ENCODE measurements around the gene SNX9. TPM values are rescaled to one million over a fixed set of nuclear protein-coding genes. Genes with fewer than 3 reads are reported as not detected.
"Not testable (repeated sequence)": the region's sequence is repeated elsewhere in the genome, so short reads cannot be mapped to it uniquely, and the experiment has no call there.

The SNX9 gene
- total RNA-seq, 1 donor = 5.1 TPM

DNA sequence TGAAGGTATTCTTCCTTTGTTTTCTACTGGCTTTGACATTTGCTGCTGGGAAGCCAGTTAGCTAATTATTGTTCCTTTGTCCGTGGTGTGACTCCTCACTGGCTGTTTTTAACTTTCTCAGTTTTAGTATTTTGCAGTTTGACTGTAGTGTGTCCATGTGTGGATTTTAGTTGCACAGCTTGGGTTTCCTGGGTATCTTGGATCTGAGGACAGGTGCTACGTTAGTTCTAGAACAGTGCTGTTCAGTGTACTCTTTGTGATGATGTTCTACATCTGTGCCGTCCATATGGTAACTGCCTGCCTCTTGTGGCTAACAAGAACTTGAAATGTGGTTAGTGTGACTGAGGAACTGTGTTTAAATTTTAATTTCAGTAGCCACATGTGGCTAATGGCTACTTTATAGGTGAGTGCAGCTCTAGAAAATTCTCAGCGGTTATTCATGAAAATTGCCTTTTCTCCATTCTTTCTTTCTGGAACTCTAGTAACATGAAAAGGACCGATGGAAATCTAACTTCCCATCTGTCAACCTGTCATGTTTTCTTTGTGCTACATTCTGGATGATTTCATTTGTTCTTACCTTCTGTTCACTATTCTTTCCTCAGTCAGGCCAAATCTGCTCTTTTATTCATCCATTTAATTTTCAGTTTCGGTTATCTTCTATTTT lies 7.4 kb downstream of the SNX9 start:
- peak in 1 of 3 donors; percentile 25 for DNase-seq (ENCODE audit: low read depth in 2 of 3, low spot score in 2 of 3)

DNA sequence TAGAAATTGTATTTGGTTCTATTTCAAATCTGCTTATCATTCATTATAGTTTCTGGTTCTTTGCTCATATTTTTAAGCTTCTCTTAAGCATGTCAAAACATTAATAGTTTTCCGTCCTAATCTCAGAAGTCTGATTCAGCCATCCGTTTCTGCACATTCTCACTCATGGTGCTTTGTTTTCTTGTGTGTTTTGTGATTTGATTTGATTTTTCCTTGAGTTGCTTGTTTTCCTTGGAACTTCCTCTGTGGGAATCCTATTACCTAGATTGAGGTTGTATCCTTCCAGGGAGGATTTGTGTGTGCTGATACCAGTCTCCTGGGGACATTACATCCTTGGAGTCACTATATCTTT lies 7.9 kb downstream of the SNX9 start:
- no peak for DNase-seq (ENCODE audit: low read depth in 2 of 3, low spot score in 2 of 3)

DNA sequence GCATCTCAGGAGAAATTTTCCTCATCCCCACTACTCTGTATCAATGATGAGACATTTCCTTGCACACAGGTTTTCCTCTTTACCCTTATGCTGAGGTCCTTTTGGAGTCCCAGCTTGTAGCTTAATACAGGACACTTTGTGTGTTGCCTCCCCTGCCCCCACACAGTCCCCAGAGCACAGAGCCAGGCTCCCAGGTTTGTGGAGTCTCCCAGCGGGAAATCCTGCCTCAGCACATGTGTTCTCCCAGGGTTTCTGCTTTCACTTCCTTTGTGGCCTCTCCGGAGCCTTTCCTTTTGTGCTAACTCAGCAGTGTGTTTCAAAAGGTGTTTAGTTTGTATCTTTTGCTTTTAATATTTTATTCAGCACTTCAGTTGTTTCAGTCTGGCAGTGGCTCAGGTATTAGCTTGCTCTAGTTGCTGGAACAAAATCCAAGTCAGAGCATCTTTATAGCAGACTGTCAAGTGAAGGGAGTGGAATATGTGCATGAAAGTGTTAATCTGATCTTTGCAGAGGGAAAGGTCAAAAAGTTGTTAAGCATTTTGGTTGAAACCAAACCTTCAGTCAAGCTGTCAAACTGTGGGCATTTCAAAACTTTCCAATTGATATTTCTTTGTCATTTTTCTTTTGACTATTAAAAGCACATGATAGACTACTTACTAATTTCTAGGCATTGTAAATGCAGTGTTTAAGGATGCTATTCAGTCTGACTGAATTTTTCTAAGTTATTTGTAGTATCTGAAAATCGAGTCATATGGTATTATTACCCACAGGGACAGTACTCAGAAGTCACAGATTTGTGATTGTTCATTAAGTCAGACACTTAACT lies 8.6 kb downstream of the SNX9 start:
- DNase-seq (ENCODE audit: low read depth in 2 of 3, low spot score in 2 of 3) = no peak

DNA sequence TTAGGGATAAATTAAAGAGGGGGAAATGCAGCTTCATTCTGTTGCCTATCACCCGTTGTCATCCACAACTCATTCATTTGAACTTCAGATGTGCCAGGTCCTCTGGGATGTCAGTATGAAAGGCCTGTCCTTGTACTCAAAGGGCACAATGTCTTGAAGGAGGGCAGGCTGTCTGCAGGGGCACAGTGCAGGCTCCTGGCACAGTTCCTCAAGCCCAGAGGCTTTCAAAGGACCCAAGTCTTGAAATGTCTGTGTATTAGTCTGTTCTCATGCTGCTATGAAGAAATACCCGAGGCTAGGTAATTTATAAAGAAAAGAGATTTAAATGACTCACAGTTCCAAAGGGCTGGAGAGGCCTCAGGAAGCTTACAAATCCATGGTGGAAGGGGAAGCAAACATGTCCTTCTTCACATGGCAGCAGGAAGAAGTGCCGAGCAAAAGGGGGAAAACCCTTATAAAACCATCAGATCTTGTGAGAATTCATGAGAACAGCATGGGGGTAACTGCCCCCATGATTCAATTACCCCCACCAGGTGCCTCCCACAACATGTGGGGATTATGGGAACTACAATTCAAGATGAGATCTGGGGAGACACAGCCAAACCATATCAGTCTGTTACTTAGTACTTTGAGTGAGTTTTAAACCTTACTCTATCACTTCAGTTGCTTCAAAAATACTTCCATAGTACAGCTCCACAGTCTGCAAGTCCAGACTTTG lies 9.4 kb downstream of the SNX9 start:
- DNase-seq (ENCODE audit: low read depth in 2 of 3, low spot score in 2 of 3) = no peak

DNA sequence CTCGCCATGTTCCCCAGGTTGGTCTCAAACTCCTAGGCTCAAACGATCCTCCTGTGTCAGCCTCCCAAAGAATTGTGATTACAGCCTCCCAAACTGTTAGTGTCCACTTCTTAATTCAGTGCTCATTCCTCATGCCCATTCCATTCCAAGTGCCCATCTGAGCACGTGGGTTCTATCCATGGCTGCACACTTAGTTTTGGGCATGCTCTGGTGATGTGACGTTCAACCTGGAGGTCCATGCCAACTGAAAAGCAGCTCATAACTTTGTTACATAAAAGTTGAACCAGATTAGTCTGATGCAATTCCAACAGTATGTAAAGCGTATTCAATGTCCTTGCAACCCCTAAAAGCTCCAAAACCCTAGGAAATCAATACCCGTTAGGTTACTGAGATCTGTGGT lies 11.5 kb downstream of the SNX9 start:
- no peak for DNase-seq (ENCODE audit: low read depth in 2 of 3, low spot score in 2 of 3)

DNA sequence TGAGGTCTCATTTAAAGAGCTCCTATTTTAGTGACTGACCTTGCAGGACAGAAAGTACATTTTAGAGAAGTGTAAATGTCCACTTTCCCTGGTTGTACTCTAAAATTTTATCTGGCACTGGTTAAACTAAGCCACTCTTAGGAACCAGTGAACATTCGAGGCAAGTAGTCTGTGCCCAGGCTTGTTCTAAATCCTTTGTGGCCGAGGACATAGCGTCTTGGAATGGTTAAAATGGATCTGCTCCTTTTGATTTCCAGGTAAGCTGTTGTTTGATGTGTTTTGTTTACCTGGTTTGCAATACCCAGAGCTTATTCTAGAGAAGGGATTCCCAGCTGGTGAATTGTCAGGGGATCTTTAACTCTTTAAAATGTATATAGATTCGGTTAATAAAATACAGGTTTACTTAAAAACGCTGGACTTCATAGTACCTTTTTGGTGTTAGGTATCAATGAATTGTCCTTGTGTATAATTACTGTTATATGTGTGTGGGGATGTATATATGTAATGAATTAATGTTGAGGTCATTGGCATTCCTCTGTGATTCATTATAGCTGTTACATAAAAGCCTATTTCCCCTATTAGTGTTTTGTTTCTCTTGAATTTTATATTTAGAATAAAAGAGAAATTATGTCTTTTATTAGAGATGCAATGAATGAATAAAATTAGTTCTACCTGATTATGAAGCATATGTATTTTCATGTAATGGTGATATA lies 15.8 kb downstream of the SNX9 start:
- DNase-seq (ENCODE audit: low read depth in 2 of 3, low spot score in 2 of 3) = no peak

DNA sequence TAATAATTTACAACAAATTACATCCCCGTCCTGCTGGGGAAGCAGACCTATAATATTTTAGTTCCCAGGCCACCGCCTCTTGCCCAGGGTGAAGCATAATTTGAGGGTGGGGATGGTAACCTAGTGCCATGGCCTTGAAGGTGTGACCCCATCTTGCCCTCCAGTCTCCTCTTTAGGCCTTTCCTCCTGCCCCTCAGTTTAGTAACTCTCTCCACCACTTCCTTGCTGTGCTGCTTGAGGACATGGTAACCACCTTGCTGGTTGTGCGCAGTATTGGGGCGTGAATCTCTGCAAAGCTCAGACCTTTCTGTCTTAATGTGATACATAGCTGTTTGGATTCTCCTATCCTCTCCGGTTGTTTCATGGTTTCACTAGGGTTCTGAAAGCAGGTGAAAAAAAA lies 16.6 kb downstream of the SNX9 start:
- no peak for DNase-seq (ENCODE audit: low read depth in 2 of 3, low spot score in 2 of 3)

DNA sequence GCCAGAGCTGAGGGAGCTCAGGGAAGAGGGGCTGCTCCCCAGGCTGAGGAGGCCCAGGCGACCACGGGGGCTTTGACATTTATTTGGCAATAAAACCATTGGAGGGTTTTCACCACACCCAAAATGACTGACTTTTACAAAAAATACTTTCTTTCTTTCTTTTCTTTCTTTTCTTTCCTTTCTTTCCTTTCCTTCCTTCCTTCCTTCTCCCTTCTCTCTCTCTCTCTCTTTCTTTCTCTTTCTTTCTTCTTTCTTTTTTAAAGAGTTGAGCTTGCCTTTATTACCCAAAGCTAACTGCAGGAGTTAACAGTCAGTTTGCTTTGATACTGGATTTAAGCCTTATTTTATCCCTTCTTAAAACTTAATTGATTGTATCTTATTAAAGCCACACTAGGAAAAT lies 17.2 kb downstream of the SNX9 start:
- no peak for DNase-seq (ENCODE audit: low read depth in 2 of 3, low spot score in 2 of 3)

DNA sequence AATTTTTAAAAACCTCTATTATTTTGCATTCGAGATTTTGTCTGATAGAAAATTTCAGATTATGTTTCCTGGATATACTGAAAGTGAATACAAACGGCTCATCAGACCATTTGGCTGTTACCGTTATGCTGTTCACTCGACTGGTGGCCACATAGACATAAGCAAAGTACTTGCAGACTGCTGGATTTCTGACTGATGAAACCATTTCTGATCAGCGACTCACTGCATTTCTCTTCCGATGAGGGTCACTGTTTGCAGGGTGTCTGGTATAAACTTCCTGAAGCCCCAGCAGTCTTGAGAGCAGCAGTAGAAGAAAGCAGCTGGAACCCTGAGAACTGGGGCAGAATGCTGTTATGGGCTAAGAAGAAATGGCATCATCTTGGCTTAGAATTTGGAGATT lies 17.7 kb downstream of the SNX9 start:
- no peak for DNase-seq (ENCODE audit: low read depth in 2 of 3, low spot score in 2 of 3)

DNA sequence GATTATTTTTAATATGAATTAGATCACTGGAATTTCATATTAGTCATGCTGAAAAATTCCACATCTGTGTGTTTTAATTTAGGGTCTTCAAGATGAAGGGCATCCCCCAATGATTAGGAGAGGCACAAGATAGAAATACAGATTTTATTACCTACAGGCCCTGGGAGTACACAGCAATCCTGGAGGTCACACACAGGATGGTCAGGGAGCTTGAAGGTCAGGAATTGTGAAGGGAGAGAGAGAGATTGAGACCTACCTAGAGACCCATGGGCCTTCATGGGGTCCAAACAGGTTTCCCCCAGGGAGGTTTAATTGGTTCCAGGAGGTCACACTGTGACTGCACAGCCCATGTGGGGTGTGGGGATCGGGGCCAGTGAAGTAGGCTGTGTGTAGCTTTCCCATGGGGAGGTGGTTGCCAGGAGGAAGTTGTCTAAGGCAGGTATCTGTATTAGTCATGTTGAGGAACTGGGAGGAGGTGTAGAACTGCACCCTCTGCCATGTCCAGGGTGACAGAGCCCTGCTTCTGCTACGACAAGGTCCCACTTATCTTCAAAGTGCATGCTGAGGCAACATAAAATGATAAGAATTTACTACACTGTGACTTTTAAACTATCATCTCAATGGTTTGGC lies 18.3 kb downstream of the SNX9 start:
- DNase-seq (ENCODE audit: low read depth in 2 of 3, low spot score in 2 of 3) = no peak

DNA sequence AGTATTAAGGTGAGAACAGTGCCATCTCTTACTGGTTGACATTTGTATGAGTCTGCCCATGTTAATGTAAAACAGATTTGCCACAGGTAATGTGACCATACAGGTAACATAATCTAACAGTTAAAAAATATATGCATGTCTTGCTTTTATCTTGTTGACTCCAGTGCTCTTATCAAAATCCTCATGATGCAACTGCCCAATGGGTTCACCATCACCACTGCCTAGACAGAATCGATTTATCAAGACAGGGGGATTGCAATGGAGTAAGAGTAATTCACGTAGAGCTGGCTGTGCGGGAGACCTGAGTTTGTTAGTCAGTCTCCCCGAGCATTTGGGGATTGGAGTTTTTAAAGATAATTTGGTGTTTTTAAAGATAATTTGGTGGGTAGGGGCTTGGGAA lies 19.2 kb downstream of the SNX9 start:
- no peak for DNase-seq (ENCODE audit: low read depth in 2 of 3, low spot score in 2 of 3)

DNA sequence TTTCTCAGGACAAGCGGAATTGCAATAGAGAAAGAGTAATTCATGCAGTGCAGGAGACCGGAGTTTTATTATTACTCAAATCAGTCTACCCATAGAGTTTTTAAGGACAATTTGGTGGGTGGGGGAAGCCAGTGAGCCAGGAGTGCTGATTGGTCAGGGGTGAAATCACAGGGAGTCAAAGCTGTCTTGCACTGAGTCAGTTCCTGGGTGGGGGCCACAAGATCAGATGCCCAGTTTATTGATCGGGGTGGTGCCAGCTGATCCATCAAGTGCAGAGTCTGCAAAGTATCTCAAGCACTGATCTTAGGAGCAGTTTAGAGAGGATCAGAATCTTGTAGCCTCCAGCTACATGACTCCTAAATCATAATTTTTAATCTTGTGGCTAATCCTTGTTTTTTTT lies 21.1 kb downstream of the SNX9 start:
- not testable (repeated sequence) for DNase-seq (ENCODE audit: low read depth in 2 of 3, low spot score in 2 of 3)

DNA sequence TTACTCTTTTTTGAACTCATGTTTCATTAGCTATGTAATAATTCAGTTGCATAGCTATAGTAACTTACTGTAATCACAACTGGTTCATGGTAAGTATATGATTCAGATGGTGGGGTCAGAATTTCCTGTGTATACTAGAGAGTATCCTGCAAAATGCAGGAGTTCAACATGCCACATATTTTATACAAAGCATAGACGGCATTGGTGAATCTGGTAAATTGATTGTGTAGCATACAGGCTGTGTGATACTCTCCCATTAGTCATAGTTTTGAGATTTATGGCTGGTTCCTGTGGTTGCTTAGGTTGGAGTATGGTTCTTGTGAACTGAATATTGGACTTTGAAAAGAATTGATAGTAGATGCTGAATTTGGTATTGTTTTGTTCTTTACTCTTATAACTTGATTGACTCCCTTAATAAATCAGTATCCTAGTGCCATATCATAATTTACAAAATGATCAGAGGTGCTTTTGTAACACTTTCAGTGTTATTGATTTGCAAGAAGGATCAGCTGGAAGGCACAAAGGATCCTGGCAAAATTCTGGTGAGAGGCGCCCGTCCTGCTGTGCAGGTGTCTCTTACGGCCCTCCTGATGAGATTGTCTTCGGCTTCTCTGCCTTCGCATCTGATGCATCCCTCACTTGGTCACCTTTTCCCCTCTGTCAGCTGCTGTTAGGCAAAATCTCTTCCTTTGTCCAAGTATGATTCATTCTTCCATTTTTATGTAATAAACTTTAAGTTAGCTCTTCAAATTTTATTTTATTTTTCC lies 22.6 kb downstream of the SNX9 start:
- DNase-seq (ENCODE audit: low read depth in 2 of 3, low spot score in 2 of 3) = no peak

DNA sequence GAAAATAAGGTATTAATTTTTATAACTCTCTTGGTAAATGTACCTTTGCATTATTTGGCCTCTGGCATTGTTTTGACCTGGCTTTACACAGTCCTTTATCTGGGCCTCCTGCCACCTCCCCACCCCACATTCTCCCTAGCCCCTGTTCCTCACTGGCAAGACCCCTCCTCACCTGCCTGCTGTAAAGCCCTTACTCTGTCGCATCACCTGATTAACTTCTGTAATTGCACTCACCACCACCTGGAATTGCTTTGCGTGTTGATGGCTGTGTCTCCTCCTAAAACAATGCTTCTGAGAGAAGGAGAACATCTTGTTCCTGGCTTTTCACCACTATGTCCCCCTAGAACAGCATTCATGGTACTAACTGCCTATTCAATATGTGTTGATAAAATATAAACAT lies 24.8 kb downstream of the SNX9 start:
- no peak for DNase-seq (ENCODE audit: low read depth in 2 of 3, low spot score in 2 of 3)

DNA sequence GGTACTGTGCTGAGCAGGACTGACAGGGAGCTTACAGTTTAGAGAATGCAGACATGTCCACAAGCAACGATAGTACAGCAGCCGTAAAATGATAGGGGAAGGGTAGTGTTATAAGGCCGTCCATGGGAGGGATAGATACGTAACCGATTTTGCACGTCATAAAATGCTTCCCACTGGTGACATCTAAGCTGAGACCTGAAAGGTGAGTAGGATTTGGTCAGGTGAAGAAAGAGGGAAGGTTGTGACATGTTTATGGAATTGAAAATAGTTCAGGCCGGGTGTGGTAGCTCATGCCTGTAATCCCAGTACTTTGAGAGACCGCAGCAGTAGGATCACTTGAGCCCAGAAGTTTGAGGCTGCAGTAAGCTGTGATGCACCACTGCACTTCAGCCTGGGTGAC lies 25.6 kb downstream of the SNX9 start:
- DNase-seq (ENCODE audit: low read depth in 2 of 3, low spot score in 2 of 3) = no peak

DNA sequence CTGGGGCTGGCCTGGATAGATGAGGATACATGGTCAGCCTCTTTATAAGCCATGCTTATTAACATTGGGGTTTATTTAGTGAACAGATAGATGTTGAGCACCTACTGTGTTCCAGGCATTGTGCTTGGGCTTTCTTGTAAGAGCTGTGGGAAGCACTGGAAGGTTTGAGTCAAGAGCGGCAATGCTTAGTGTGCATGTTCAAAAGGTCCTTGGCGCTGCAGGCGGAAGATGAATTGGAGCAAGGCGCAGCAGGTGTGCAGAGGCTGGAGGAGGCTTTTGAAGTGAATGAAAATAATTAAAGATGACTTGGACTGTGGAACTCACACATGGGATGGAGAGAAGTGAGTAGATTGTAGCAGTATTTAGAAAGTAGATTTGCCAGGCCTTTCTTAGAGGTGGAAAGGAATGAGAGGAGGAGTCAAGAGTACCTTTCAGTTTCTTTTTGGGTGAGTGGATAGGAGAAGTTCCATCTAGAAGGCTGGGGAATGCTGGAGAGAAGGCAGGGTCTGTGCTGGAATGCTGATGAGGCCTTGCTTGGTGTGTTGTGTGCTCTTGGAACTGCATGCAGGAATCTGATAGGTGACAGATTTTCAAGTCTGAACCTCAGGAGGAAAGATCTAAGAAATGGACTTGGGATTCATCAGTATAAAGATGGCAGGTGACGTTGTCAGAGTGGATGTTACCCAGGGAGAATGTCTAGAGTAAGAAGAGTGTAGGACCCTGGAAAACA lies 26.4 kb downstream of the SNX9 start:
- DNase-seq (ENCODE audit: low read depth in 2 of 3, low spot score in 2 of 3) = no peak

DNA sequence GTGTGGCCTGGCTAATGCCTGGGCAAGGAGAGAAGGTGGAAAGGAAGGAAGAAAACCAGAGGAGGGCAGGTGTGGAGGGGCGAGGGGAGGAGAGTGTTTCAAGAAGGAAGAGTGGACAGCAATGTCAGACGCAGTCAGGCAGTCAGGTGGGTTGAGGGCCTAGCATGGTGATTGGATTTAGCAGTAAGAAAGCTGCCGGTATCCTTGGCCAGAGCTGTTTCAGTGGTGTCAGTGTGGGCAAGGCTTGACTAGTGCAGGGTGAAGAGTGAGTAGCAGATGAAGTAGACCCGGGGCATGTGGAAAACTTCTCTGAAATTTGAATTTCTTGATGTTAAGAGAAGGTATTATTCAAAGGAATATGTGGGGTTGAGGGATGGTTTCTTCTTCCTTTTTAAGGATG lies 27.0 kb downstream of the SNX9 start:
- no peak for DNase-seq (ENCODE audit: low read depth in 2 of 3, low spot score in 2 of 3)

DNA sequence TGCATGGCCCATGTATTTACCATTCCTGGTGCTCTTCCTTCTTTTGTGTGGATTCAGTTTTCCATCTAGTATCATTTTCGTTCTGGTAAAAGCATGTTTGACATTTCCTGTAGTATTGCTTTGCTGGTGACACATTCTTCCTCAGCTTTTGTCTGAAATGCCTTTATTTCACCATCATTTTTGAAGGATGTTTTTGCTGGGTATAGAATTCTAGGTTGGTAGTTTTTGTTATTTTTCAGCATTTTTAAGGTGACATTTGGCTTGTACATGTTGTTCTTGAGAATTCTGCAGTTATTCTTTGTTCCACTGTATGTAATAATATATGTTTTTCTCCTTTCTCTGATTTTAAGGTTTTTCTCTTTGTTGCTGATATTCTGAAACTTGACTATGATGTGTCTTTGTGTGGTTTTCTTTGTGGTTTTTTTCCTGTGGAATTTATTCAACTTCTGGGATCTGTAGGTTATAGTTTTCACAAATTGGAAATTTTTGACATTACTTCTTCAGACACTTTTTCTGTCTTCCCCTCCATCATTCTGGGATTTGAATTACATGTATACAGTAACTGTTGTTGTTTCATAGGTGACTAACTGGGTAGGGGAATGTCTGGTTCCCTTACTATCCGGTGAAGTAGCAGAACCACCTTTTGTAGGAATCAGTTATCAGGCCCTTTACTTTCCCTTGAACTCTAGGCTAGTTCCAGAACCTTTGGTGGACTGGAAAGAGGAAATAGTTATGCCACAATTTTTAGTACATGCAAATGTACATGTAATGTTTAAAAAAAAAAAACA lies 30.2 kb downstream of the SNX9 start:
- DNase-seq (ENCODE audit: low read depth in 2 of 3, low spot score in 2 of 3) = peak in 1 of 3 donors; percentile 54
